GM18520 (cell line): ENCODE results near the gene SRP54.
"Not testable (repeated sequence)": the region's sequence is repeated elsewhere in the genome, so short reads cannot be mapped to it uniquely, and the experiment has no call there.

Experiments
- ATAC-seq: cut with Tn5 transposase; IDR thresholded peaks from one replicate; pipeline ENCODE4 v1.9.1; 2021; ENCODE audit not compliant: unreplicated experiment

The SRP54 gene

DNA sequence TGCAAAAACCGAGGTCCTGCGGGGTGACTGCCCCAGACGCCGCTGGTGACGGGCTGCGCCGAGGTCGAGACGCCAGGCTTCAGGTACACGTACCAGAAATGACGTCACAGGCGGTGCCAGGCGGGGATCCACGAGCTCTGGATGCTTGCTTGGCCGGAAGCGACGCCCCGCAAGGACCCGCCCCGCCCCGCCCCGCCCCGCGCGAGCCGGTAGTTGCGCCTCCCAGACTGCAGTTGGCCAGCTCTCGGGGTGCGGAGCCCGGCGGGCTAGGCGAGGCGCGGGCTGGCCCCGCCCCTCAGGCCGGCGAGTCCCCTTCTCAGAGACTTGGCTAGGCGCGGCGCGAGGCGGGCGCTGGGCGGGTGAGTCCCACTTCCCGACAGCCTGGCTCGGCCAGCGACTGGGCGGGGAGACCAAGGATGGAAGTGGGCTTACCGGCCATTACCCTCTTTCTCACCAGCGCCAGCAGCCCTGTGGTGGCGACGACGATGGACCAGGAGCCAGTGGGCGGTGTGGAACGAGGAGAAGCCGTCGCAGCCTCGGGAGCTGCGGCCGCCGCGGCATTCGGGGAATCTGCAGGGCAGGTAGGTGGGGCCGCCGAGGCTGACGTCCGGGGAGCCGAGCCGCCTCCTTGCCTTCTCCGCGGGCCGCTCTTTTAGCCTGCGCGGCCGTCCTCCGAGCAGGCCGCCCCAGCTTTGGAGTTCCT, 63.4 kb downstream of the SRP54 start, which contains the start of gene FAM177A1:
Gene FAM177A1 (plus strand): TSS at position 225 of the 703 bp plus-strand sequence. CDS start 192 bp downstream, at position 417.
- peak; percentile 91 for ATAC-seq

DNA sequence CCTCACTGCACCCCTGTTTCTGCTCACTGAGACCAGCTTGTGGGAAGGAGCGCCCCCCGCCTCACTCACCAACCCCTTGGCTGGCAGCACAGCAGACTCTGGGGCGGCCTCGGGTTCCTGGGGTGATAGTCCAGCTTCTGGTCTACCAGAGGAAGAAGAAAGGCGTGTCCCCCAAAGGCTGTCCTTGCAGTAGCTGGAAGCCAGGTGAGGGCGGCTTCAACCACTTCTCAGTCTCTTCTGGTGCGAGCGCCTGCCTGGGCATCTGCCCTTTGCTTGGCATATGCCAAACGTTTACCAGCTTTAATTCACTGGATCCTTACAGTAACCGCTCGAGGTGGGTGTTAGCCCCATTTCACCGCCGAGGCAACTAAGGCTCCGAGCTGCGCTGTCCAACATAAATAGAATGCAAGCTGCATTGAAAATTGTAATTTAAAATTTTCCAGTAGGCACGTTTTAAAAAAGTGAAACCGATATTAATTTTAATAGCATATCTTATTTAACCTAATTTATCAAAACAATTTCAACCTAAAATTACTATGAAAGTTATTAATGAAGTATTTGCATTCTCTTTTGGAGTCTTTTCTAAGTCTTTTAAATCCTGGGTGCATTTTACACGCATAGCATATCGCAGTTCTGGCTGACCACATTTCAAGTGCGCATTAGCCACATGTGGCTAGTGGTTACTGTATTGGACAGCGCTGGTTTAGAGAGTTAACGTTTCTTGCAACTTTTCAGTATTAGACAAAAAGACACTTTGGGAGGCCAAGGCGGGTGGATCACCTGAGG, 64.2 kb downstream of the SRP54 start:
- peak; percentile 4 for ATAC-seq

DNA sequence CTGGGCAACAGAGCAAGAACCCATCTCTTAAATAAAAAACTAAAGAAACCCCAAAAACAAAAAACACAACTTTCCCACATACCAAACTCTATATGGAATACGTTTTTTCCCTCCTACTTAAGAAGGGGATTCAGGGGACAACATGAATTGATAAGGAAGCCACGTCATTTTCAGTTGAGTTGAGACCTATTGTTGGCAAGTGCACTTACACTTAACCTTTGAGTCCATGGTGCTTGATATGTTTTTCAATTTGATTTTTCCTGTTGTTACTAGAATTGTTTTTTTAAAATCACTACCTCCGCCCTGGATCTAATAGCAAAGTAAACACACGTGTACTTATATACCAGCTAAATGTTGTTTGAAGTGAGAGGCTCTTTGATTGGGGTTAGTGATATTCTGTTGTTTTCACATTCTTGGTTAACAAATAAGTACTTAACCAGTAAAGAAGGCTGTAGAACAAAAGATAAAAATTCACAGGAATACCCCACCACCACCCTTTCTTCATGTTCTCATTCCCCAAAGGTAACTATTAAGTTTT, 65.3 kb downstream of the SRP54 start:
- no peak for ATAC-seq

DNA sequence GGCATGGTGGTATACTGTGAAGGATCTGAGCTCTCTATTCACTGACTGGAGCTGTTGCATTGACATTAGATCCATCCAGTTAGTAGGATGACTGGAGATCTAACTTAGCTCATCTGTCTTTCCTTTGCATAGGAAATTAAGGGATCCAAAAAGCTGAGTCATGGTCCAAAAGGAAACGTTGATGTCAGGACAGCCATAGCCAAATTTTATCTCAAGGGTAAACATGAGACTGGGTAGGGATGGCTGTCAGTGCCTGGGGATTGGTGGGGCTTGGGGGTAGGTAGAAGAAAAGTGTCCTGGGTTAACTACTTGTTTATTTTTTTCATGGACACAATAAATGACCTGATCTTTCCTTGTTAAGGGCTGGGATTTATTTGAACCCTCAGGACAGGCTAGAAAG, 67.9 kb downstream of the SRP54 start:
- ATAC-seq, result no peak

DNA sequence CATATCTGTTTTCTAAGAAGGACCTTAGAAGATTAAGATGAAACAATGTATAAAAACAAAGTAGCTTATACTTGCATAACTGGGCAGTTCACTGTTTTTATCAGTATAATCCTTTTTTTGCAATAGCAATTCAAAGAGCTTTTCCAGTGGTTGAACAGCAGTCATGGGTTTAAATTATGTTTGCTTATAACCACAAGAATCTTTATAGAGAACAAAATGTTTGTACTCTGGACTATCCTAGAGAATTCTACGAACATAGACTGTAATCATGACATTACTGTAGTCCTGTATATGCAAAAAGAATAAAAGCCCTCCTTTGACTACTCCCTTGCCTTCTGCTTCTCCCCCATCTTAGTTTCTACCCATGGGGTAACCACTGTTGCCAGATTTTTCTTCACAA, 69.0 kb downstream of the SRP54 start:
- no peak for ATAC-seq

DNA sequence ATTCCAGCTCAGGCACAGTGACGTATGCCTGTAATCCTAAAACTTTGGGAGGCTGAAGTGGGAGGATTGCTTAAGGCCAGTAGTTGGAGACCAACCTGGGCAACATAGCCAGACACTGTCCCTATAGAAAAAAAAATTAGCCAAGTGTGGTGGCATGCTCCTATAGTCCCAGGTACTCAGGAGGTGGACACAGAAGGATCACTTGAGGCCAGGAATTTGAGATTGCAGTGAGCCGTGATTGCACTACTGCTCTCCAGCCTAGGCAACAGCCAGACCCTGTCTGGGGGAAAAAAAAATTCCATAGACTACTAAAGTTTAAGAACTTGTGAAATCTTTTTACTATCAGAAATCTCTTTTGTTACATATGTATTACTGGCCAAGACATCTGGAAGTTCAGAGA, 69.8 kb downstream of the SRP54 start:
- ATAC-seq, result no peak

DNA sequence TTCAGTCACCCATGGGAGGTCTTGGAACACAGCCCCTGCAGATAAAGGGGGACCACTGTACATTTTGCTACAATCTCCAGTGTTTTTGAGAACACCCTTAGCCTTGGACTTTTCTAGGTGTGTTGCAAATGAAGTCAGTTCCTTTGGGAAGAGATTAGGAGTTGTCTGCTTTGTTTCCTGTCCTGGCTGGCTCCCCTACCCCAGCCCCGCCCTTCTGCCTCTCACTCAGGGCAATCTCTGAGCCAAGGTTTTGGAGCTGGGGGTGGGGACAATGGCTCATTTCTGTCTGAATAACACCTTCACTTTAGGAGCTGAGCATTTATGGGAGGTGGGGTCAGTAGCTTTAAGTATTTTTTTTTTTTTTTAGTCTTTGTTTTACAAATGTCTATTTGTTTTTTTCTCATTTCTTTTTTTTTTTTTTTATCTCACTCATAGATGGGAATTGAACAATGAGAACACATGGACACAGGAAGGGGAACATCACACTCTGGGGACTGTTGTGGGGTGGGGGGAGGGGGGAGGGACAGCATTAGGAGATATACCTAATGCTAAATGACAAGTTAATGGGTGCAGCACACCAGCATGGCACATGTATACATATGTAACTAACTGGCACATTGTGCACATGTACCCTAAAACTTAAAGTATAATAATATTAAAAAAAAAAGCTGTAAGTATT, 78.5 kb downstream of the SRP54 start:
- ATAC-seq, result not testable (repeated sequence)

DNA sequence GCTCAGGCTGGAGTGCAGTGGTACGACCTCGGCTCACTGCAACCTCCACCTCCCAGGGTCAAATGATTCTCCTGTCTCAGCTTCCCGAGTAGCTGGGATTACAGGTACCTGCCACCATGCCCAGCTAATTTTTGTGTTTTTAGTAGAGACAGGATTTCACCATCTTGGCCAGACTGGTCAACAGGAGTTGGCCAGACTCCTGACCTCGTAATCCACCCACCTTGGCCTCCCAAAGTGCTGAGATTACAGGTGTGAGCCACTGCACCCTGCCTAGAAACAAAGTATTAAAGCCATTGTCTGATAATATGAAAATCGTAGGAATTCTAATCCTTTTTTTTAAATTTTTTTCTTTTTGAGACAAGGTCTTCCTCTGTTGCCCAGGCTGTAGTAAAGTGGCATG, 82.9 kb downstream of the SRP54 start:
- ATAC-seq, result not testable (repeated sequence)

DNA sequence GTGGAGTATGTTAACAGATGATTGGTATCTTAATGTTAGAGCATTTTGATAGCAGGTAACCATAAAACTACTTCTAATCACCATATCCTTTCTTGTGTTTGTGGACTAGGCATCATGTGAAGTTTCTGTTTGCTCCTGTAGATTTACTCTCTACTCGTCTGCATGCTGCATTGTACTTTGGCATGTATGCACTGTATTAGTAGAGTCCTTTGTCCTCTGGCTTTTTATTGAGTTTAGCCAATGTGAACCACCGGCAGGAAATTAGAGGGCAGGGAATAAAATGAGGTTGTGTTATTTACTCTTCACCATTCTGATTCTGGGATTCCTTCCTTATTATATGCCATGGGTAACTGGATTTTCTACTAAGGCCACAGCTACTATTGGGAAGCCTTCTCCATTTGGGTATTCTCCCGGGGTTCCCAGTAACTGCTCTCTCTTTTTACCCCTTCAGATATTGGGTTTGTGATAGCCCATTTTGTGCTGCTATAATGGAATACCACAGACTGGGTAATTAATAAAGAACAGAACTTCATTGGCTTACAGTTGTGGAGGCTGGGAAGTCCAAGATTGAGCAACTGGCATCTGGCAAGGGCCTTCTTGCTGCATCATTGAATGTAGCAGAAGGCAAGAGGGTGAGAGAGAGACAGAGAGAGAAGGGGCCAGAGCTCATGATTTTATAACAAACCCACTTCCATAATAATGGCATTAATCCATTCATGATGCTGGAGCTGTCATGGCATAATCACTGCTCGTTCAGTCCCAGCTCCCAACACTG, 85.6 kb downstream of the SRP54 start:
- no peak for ATAC-seq

DNA sequence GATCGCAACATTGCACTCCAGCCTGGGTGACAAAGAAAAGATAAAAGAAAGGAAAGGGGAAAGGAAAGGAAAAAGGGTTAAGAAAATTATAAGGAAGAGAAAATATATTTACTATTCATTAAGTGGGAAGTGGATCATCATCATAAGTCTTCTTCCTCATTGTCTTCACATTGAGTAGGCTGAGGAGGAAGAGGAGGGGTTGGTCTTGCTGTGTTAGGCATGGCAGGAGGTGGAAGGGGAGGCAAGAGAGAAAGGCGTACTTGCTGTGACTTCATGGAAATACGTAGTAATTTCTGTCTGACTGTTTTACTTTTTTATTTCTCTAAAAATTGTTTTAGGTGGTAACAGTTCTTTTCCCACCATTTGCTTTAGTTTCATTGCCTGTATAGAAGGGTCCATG, 89.4 kb downstream of the SRP54 start:
- ATAC-seq, result no peak

DNA sequence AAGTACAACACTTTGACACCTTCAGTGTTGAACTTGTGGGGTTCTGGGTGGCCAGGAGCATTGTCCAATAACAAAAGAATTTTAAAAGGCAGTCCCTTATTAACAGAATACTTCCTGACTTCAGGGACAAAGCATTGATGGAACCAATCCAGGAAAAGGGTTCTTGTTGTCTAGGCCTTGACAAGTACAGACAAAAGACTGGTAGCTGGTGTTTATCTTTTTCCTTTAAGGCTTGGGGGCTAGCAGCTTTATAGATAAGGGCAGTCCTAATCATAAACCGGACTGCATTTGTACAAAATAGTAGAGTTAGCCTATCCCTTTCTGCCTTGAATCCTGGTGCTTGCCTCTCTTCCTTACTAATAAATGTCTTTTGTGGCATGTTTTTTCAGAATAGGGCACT, 90.7 kb downstream of the SRP54 start:
- ATAC-seq, result no peak

DNA sequence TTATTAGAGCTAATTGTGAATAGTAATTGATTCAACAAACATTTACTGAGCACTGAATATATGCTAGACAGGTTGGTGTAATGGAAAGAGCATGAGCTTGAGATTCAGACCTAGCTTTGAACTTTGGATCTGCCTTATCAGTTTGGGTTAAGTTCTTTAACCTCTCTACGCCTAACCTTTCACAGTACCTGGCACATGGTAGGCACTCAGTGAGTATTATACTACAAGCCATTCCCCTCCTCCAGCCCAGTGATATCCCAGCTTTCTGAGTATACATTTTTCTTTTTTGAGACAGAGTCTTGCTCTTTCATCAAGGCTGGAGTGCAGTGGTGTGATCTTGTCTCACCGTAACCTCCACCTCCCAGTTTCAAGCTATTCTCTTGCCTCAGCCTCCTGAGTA, 95.3 kb downstream of the SRP54 start:
- ATAC-seq, result no peak
